Measurements from ENCODE around the gene TTYH2. TPM values are rescaled to one million over a fixed set of nuclear protein-coding genes. Genes with fewer than 3 reads are reported as not detected.

The TTYH2 gene
- polyA plus RNA-seq, 3 donors, result 12.3 to 57.4 (median 18.7) TPM

DNA sequence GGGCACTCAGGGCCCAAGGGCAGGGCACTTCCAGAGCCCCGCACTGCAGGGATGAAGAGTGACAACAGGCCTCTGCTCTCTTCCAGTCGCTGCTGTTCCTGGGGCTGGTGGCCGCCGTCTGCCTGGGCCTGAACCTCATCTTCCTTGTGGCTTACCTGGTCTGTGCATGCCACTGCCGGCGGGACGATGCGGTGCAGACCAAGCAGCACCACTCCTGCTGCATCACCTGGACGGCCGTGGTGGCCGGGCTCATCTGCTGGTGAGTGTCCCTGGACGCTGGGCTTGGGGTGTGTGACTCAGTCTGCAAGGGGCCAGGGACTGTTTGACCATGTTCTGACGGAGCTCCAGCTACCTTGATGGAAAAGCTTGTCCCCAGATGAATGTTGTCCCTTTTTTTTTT, 9.0 kb downstream of the TTYH2 start:
- Histone ChIP-seq H4K20me1 (ENCODE audit: insufficient read depth, low read length) (peaks cover 79% of the 10 kb centered on the region), H3K9me3 (replicated peaks in 1 of 2; ENCODE audit: control insufficient read depth in 1 of 2, insufficient read depth in 1 of 2, low read length in 2 of 2) (no peaks in the 10 kb centered on the region), H3K9ac (ENCODE audit: insufficient read depth, low read length, poor library complexity, severe bottlenecking) (no peak overlapping the region), H3K27me3 (ENCODE audit: control insufficient read depth in 2 of 2, insufficient read depth in 2 of 2, low read length in 2 of 2) (no peaks in the 10 kb centered on the region), H3K36me3 (replicated peaks in 1 of 2; ENCODE audit: control insufficient read depth in 1 of 2, insufficient read depth in 2 of 2, low read length in 2 of 2) (peaks cover 52 to 66% of the 10 kb centered on the region in 2 donors), H2AFZ (ENCODE audit: insufficient read depth, low read depth, low read length, poor library complexity, severe bottlenecking) (no peak overlapping the region), H3K27ac (ENCODE audit: low read depth in 1 of 2, low read length in 2 of 2) (no peak overlapping the region), H3K79me2 (ENCODE audit: insufficient read depth, low read length) (peaks cover 28% of the 10 kb centered on the region), H3K4me2 (replicated peaks; ENCODE audit: extremely low read depth, low read length, poor library complexity, severe bottlenecking) (no peak overlapping the region), H3K4me1 (ENCODE audit: control insufficient read depth in 1 of 2, insufficient read depth in 2 of 2, low read length in 2 of 2) (peaks cover 20 to 22% of the 10 kb centered on the region in 2 donors), H3K4me3 (replicated peaks in 1 of 3; ENCODE audit: low read depth in 2 of 3, low read length in 3 of 3) (no peak overlapping the region)
- TF ChIP-seq, protein P1, sequence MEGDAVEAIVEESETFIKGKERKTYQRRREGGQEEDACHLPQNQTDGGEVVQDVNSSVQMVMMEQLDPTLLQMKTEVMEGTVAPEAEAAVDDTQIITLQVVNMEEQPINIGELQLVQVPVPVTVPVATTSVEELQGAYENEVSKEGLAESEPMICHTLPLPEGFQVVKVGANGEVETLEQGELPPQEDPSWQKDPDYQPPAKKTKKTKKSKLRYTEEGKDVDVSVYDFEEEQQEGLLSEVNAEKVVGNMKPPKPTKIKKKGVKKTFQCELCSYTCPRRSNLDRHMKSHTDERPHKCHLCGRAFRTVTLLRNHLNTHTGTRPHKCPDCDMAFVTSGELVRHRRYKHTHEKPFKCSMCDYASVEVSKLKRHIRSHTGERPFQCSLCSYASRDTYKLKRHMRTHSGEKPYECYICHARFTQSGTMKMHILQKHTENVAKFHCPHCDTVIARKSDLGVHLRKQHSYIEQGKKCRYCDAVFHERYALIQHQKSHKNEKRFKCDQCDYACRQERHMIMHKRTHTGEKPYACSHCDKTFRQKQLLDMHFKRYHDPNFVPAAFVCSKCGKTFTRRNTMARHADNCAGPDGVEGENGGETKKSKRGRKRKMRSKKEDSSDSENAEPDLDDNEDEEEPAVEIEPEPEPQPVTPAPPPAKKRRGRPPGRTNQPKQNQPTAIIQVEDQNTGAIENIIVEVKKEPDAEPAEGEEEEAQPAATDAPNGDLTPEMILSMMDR (IDR thresholded peaks at IDR 0.05), result no peak
- Mint-ChIP-seq H3K4me3 (no peak overlapping the region), H3K4me1 (peaks cover 32% of the 10 kb centered on the region), H3K27ac (no peak overlapping the region), H3K36me3 (peaks cover 56 to 81% of the 10 kb centered on the region in 2 donors), H3K9me3 (peaks cover 0 to 2% (median 0%) of the 10 kb centered on the region in 7 donors), H3K27me3 (ENCODE audit: low read depth in 3 of 3) (peaks cover 0 to 5% (median 2%) of the 10 kb centered on the region in 3 donors)
- WGBS (ENCODE audit: insufficient coverage), result 99% methylated on average over 13 of the region's 13 CpGs
- intact Hi-C loops (cut with micrococcal nuclease), result no loop called here
- no peak for DNase-seq

DNA sequence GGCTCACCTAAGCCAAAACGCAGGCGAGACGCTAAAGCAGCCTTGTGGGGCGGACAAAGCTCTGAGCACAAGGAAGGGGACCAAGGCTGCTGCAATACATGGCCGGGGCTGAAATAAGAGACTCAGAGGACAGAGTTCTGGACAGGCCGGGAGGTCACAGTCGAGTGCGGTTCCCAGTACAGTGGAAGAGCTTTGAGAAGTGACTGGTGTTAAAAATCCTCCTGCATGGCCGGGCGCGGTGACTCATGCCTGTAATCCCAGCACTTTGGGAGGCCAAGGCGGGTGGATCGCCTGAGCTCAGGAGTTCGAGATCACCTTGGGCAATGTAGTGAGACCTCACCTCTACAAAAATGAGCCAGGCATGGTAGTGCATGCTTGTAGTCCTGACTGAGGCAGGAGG, 10.5 kb downstream of the TTYH2 start:
- peaks cover 26% of the 10 kb centered on the region for H3K4me1 Mint-ChIP-seq
- H3K9me3 Mint-ChIP-seq, result peaks cover 0 to 2% (median 0%) of the 10 kb centered on the region in 7 donors
- 98% methylated on average over 12 of the region's 14 CpGs for WGBS (ENCODE audit: insufficient coverage)
- no peak overlapping the region for H3K4me2 ChIP-seq (replicated peaks; ENCODE audit: extremely low read depth, low read length, poor library complexity, severe bottlenecking)
- no peak overlapping the region for H3K4me3 ChIP-seq (replicated peaks in 1 of 3; ENCODE audit: low read depth in 2 of 3, low read length in 3 of 3)
- peaks cover 77% of the 10 kb centered on the region for H4K20me1 ChIP-seq (ENCODE audit: insufficient read depth, low read length)
- H3K36me3 ChIP-seq (replicated peaks in 1 of 2; ENCODE audit: control insufficient read depth in 1 of 2, insufficient read depth in 2 of 2, low read length in 2 of 2), result peaks cover 49 to 67% of the 10 kb centered on the region in 2 donors
- H3K27me3 ChIP-seq (ENCODE audit: control insufficient read depth in 2 of 2, insufficient read depth in 2 of 2, low read length in 2 of 2), result no peaks in the 10 kb centered on the region
- no peak overlapping the region for H3K4me3 Mint-ChIP-seq
- no peak overlapping the region for H3K27ac ChIP-seq (ENCODE audit: low read depth in 1 of 2, low read length in 2 of 2)
- peaks cover 16 to 17% of the 10 kb centered on the region in 2 donors for H3K4me1 ChIP-seq (ENCODE audit: control insufficient read depth in 1 of 2, insufficient read depth in 2 of 2, low read length in 2 of 2)
- peaks cover 65 to 86% of the 10 kb centered on the region in 2 donors for H3K36me3 Mint-ChIP-seq
- H3K9ac ChIP-seq (ENCODE audit: insufficient read depth, low read length, poor library complexity, severe bottlenecking), result no peak overlapping the region
- intact Hi-C loops (cut with micrococcal nuclease), result no loop called here
- TF ChIP-seq, protein P1 (IDR thresholded peaks at IDR 0.05), result no peak
- H3K9me3 ChIP-seq (replicated peaks in 1 of 2; ENCODE audit: control insufficient read depth in 1 of 2, insufficient read depth in 1 of 2, low read length in 2 of 2), result no peaks in the 10 kb centered on the region
- DNase-seq, result no peak
- H3K27ac Mint-ChIP-seq, result peak overlapping the region in 1 of 7 donors; percentile 44
- H3K79me2 ChIP-seq (ENCODE audit: insufficient read depth, low read length), result peaks cover 13% of the 10 kb centered on the region
- H2AFZ ChIP-seq (ENCODE audit: insufficient read depth, low read depth, low read length, poor library complexity, severe bottlenecking), result no peak overlapping the region
- peaks cover 0 to 5% (median 2%) of the 10 kb centered on the region in 3 donors for H3K27me3 Mint-ChIP-seq (ENCODE audit: low read depth in 3 of 3)
